GM19463 (cell line): Measurements from ENCODE around the gene C11orf24.
"Not testable (repeated sequence)": the region's sequence is repeated elsewhere in the genome, so short reads cannot be mapped to it uniquely, and the experiment has no call there.

Experiments used
- ATAC-seq: cut with Tn5 transposase; IDR thresholded peaks from one replicate; pipeline ENCODE4 v1.9.1; 2021; ENCODE audit warnings: mild to moderate bottlenecking, moderate library complexity; ENCODE audit not compliant: unreplicated experiment

Gene C11orf24

DNA sequence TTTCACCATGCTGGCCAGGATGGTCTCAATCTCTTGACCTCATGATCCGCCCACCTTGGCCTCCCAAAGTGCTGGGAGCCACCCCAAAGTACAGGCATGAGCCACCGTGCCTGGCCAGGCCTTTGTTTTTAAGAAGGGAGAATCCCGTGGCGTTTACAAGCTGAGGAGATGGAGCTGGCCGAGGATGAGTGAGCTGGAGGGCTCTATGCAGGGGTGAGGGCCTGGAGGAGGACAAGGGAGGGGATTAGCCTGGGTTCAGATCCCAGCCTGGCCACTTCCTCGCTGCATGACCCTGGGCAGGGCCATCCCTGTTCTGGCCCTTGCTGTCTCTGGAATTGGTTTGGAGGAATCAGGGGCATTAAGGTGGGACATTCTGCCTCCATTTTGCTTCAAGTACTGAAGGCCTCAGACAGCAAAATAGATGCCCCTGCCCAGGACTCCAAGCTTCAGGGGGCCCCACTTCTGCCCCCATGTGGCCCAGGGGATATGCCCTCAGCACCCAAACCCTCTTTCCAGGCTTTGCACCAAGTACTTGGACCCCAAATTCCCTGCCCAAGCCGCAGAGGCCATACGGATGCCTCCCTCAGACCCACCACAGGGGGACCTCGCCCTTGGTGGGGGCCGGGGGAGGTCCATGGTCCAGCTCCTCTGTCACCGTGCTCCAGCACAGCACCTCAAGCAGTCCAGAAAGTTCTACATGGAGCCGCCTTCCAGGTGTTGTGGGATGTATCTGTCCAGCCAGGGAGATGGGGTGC lies 28.5 kb upstream of the C11orf24 start:
- no peak for ATAC-seq

DNA sequence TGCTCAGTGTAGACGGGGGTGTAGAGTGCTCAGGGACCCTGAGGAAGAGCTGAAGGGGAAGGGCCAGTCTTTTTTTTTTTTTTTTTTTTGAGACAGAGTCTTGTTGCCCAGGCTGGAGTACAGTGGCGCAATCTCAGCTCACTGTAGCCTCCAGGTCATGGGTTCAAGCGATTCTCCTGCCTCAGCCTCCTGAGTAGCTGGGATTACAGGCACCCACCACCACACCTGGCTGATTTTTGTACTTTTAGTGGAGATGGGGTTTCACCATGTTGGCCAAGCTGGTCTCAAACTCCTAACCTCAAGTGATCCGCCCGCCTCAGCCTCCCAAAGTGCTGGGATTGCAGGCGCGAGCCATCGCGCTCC lies 27.7 kb upstream of the C11orf24 start:
- ATAC-seq, result not testable (repeated sequence)

DNA sequence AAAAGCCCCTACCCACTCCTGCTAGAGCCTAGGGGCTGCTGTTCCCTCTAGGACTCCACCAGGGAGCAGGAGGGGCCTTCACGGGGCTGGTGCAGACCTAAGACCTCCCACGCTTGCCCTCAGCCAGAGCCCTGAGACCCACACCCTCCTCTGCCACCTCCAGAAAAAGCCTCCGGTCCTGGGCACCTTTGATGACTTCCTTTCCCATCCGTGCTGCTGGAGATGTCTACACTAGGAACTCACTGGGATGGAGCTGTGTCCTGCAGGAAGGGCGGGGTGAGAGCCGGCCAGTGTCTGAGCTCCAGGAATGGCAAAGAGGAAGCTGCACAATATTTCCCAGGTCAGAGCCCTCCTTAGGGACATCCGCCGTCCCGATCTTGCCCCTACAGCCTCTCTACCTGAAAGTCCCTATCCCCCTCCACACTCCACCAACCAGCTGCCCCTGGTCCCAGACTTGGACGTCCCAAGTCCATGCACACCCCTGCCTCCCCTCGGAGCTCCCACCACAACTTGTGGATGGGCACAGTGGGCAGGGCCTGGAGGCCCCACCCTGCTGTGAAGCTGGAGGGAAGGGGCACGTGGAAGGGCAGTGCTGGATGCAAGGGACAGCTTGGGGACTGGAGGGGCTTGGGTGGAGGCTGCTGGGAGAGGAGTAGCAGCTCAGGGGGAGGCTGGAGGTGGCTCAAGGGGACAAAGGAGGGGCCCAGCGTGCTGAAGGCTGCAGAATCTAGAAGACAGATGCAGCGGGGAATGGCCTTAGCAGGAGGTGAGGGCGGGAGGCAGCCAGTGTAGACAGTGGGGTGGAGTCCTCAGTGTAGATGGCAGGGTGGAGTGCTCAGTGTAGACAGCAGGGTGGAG lies 27.1 kb upstream of the C11orf24 start:
- no peak for ATAC-seq

DNA sequence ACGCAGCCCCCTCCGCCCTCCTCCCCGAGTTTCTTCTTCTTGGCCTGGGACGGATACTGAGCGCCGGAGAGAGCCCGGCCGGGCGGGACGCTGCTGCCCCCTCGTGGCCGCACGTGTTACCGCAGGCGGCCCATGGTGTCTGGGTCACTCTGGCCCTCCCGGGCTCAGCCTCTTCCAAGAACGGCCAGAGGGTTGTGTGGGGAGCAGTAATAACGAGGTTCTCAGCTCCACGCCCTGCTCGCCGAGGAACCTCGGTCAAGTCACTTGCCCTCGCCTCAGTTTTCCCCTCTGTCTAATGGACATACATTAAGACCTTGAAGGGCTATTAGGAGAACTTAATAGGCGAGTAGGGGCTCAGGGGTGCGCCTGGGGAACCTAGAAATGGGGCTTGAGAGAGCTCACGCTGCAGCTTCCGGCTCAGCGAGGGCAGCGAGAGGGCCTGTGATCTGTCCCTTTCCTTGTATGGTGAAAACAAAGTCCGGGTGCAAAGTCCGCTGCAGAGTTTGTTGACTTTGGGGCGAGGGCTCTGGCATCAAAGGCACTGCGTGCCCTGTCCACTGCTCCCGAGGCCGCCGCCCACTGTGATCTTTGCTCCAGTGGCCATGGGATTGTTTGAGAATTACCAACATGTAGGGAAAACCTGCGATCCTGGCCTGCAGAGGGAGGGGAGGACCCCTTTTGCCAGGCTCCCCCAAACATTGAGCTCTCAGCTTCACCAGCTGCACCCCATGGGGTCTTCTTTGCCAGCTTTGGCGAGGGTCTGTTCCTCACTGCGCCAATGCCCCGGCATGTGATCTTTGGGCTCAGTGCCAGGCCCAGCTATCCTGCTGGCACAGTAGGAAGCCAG lies 26.3 kb upstream of the C11orf24 start:
- ATAC-seq, result peak; percentile 60

DNA sequence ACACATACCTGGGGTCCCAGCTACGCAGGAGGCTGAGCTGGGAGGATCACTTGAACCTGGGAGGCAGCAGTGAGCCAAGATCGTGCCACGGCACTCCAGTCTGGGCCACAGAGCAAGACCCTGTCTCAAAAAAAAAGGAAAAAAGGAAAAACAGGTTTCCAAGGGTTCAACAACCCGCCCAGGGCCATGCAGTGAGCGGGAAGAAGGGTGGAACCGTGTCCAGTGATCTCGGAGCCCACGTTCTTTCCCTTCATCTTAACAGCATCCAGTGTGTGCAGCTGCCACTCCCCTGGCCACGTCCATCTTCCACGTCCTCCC lies 25.7 kb upstream of the C11orf24 start:
- no peak for ATAC-seq

DNA sequence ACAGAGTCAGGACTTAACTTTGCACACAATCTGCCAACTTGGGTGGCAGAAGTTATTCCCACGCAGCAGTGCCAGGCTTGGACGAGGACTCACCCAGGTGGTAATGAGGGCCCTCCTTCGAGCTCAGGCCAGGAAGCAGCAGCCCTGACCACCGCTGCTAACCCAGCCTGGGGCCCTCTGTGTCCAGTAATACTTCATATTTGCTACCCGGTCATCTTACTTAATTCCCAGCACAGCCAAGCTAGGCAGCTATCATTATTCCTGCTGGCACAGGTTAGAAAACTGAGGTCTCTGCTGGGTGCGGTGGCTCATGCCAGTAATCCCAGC lies 25.2 kb upstream of the C11orf24 start:
- no peak for ATAC-seq

DNA sequence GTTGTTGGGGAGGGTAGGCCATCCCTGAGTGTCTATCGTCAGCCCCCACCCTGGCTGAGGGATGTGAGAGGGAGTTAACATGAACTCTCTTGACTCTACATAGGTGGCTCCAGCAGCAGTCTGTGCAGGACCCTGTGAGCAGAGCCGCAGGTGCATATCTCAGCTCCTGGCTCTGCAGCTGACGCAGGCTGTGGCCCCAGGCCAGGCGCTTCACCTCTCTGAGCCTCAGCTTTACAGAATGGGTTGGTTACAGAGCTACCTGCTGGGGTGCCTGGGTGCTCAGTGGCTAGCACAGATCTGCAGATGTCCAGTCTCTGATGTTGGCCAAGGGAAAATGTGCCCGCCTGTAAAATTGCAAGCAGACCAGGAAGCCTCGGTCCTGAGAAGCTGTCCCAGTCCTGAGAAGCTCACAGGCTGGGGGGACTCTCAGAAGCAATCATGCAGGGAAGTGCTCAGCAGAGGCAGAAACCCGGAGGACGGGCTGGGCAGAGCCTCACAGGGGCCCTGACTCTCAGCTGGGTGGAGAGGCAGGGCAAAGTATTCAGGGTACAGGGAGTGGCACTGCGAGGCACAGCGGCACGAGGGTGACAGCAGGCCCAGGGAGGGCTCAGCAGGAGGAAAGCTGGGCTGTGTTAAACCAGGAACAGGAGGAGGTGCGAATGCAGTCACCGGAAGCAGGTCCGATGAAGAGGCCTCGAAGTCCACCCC lies 24.7 kb upstream of the C11orf24 start:
- ATAC-seq, result no peak

DNA sequence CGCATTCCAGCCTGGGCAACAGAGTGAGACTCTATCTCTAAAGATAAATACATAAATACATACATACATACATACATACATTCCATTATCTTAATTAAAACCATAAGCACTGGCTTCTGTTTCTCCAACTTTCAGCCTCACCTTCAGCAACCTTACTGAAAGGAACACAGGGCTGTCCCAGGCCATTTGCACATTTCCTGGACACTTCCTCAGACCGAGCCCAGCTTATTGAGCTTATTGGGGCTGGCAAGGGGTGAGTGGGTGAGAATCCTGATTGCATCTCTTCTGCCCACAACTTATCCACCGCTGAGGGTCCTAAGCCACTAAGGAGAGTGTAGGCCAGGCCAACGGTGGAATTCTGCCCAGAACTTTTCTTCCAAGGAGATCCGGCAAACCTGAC lies 24.2 kb upstream of the C11orf24 start:
- ATAC-seq, result no peak

DNA sequence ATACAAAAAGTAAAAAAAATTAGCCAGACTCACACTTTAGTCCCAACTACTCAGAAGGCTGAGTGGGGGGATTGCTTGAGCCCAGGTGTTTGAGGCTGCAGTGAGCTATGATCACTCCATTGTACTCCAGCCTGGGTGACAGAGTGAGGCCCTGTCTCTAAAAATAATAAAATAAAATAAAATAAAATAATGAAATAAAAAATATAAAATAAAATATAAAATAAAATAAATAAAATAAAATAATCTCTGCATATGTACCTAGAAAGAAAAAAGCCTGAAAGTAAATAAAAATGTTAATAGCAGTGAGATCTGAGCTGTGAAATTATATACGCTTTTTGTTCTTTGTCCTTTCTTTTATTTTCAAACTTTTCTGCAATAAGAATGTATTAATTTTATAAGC lies 23.5 kb upstream of the C11orf24 start:
- ATAC-seq, result no peak

DNA sequence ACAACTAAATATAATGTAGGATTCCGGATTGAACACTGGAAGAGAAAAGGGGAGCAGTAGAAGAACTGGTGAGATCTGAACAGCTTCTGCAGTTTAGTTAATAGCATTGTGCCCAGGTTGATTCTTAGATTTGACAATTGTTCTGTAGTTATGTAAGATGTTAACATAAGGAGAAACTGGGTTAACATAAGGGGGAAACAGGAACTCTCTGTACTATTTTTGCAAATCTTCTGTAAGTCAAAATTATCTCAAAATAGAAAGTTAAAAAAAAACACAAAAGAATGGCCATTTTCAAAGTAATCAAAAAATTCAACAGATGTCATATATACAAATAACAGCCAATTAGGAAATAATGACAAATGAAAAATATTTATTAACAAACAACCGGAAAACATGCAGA lies 21.9 kb upstream of the C11orf24 start:
- ATAC-seq, result no peak

DNA sequence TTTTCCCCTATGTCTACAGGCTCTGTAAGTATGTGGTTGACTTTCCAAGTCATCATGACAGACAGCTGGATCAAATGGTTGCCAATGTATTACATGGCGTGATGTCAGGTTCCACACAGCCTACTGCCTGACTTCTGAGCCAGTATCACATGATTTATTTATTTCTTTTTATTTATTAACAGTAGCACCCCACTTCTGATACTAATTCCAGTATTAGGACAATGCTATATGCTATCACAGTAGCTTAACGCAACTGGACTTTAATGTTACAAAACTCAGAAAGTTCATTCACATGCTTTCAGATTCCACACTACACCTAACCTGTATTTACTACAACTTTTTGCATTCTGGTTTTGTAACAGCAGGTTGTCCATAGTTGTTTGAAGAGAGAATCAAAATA lies 17.7 kb upstream of the C11orf24 start:
- no peak for ATAC-seq

DNA sequence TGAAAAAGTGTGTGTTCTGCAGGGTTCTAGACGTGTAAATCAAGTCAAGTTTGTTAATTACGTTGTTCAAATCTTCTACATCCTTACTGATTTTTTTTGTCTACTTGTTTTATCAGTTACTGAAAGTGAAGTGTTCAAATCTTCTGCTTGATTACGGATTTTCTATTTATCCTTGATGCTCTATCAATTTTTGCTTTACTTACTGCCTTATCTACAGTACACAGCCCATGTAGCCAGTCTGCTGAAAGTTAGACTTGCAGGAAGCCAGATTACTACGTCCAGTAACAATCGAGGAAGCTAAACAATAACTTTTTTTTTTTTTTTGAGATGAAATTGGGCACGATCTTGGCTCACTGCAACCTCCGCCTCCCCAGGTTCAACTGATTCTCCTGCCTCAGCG lies 15.6 kb upstream of the C11orf24 start:
- no peak for ATAC-seq

DNA sequence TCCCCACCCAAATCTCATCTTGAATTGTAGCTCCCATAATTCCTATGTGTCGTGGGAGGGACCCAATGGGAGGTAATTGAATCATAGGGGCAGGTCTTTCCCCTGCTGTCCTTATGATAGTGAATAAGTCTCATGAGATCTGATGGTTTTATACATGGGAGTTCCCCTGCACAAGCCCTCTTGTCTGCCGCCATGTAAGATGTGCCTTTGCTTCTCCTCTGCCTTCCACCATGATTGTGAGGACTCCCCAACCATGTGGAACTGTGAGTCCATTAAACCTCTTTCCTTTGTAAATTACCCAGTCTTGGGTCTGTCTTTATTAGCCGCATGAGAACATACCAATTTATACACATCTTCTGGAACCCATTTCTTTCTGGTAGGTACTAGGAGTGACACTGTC lies 12.8 kb upstream of the C11orf24 start:
- not testable (repeated sequence) for ATAC-seq

DNA sequence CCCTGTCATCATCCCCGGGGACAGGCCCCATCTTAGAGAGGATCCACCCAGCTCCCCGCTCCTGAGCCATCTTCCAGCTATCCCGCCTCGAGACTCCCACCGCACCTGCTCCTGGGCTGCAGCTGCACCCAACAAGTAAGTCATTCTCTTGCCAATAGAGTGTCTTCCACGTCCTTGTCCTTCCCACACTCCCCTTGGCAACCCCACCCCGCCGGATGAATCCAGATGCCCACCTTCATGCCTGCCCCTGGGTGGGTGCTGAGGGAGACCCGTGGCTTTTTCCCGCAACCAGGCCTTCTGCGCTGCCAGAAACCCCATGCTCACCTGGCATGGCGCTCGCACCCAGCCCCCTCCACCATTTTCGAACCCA lies 11.1 kb upstream of the C11orf24 start:
- ATAC-seq, result no peak

DNA sequence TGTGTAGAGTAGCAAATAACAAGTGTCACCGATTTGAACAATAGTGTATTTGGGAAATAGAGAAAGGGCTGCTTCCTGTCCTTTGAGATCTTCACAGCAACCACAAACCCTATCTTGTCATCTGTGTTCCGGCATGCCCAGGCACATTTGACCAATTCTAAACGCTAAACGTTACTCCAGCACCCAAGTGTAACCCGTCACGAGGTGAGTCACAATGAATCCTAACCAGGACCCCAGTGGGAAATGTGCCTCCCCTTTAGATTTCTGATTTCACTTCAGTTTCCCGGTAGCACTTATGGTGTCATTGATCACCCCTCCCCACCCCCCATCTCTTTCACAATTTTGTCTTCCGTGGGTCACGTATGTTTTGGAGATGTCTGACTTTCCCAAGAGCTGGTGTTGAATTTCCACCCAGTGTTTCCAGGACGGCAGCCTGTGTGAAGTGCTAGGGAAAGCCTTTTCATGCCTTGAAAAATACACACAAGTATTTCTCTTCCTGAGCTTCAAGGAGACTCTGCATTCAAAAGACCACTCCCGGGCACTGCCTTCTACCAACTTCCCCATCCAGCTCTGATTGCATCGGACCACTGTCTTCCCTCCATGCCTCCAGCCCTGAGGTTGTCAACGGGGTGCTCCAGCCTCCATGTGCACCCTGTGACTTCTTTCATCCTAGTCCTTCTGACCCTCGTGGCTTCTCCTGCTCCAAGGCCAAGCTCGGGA lies 10.5 kb upstream of the C11orf24 start:
- peak; percentile 72 for ATAC-seq

DNA sequence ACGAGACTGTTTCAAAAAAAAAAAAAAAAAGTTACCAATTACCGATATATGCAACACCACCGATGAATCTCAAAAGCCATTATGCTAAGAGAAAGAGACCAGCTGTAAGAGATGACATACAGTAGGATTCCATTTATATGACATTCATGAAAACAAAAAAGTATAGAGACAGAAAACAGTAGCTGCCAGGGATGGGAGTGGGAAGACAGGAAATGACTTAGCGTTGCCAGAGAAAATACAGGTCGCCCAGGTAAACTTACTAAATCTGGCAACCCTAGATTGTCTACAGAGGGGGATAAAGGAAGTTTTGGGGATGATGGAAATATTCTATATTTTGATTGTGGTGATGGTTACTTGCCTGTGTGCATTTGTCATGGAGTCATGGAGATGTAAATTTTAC lies 7.9 kb upstream of the C11orf24 start:
- ATAC-seq, result no peak

DNA sequence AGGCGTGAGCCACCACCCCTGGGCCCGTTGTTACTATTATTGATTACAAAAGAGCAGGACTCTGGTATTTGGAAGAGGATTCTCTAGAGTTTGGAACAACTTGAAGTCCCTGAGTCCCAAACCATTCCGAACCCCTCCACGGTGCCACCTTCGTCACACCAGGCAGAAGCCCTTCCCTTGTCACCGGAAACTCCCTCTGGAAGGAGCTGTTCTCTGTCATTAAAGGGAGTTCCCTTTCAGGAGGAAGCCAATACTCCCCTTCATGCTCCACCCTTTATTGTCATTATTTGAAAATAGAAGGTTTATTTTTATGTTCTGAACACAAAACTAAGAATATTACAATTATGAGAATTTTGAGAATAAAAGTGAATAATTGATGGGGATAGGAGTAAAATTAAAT lies 5.1 kb upstream of the C11orf24 start:
- ATAC-seq, result no peak

DNA sequence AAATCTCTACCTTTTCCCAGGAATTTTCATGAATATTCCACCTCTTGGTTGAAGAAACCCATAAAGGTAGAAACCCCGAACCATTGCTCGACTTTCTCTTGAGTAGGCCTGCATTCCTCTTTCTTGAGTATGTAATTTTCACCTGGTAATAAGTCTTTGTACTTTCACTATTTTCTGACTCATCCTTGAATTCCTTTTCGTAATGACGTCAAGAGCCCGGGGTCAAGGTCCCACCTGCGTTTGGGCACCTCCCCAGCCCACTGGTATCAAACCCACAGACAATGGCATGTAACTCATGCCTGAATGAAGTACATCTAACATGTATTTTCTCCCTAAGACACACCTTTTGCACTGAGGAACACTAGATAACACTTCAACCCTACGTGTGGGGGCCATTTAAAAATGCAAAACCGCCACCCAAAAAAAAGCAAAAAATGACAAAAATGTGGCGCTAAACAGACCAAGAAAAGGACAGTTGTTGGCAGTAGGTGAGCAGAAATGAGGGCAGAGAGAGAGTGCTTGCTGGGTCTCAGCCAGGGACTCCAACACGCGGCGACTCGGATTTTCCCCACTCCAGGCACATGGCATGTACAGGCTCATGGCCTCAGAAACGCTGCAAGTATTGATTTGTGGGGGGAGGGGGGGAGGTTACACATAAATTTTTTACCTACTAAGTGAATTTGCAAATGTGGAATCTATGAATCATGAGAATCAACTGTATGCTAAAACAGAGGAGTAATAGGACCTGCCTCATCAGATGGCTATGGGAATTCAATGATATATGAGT lies 4.1 kb upstream of the C11orf24 start:
- ATAC-seq, result no peak

DNA sequence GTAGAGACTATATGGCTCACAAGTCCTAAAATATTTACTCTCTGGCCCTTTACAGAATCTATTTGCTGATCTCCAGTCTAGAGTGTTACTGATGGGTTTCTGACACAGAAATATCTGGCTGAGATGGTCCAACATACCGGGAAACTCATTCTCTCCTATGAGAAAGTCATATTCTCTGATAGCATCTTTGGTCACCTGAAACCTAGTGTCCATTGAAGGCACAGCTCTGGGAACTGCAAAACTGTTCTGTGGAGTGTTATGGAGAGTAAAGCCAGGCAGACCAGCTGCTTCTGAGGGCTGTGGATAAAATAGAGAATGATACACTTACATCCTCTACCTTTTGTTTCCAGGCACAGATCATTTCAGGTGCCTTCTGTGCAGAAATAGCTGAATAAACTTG lies 2.5 kb upstream of the C11orf24 start:
- ATAC-seq, result no peak
